ENCODE data around the gene AGTPBP1.

- no peak for TF ChIP-seq POLR2A (IDR thresholded peaks at IDR 0.05)
- no peak for TF ChIP-seq CTCF (IDR thresholded peaks at IDR 0.05)
Measured at GRCh38 chr9:85501456-85501855, 240.3 kb downstream of the AGTPBP1 start.
